SK-N-SH (cell line): ENCODE data around the gene ITGA2B. TPM values are rescaled to one million over a fixed set of nuclear protein-coding genes. Genes with fewer than 3 reads are reported as not detected.

Experiments
- CTCF ChIA-PET: fragments of 300-600, 350-600 bp; formaldehyde crosslinking; extraction: SDS; loops from one replicate; lab custom pipeline; 2021; lab: Yijun Ruan, JAX
- POLR2A ChIA-PET: fragments of 350-600 bp; sonication (Branson Sonifier 250); formaldehyde crosslinking; extraction: SDS; loops from one replicate; lab custom pipeline; 2020; ENCODE audit warnings: antibody characterized with exemption, inconsistent platforms; lab: Yijun Ruan, JAX
- DNase-seq: peaks from one replicate; pipeline ENCODE4 v3.0.0; 2012
- H2AFZ ChIP-seq: fragments of 200-600 bp; sonication (generic); 2 replicates; pipeline ENCODE4 v1.8.1; 2016; ENCODE audit warnings: antibody characterized with exemption, mild to moderate bottlenecking, low read depth
- H3F3A ChIP-seq: fragments of 200-600 bp; sonication (generic); replicated peaks from 2 replicates; pipeline ENCODE3; 2016; ENCODE audit warnings: antibody characterized with exemption, mild to moderate bottlenecking; ENCODE audit not compliant: insufficient read depth
- H3K27ac ChIP-seq, 2 experiments: fragments of 200-500 bp in 1 of 2; fragments of 200-600 bp in 1 of 2; sonication (Bioruptor generic) in 1 of 2; sonication (generic), shearing (Covaris generic) in 1 of 2; 2 replicates each; pipeline versions ENCODE4 v1.5.1 to v1.6.1; 2014 to 2016; ENCODE audit warnings: low read depth in 2 of 2, inconsistent platforms in 1 of 2, low read length in 1 of 2, mild to moderate bottlenecking in 1 of 2, mixed read lengths in 1 of 2
- H3K27me3 ChIP-seq: fragments of 200-600 bp; sonication (generic), shearing (Covaris generic); 2 replicates; pipeline ENCODE4 v1.6.1; 2016; ENCODE audit warnings: mixed run types; ENCODE audit not compliant: insufficient read depth
- H3K36me3 ChIP-seq, 2 experiments: fragments of 200-500 bp in 1 of 2; fragments of 200-600 bp in 1 of 2; sonication (Bioruptor generic) in 1 of 2; sonication (generic) in 1 of 2; replicated peaks in 1 of 2; 2 replicates each; pipeline versions ENCODE3 to v1.5.1; 2014 to 2016; ENCODE audit warnings: low read length in 1 of 2, mild to moderate bottlenecking in 1 of 2; ENCODE audit not compliant: insufficient read depth in 2 of 2, control insufficient read depth in 1 of 2
- H3K4me1 ChIP-seq, 2 experiments: fragments of 200-500 bp in 1 of 2; fragments of 200-600 bp in 1 of 2; sonication (Bioruptor generic) in 1 of 2; sonication (generic), shearing (Covaris generic) in 1 of 2; 2 replicates each; pipeline versions ENCODE4 v1.5.1 to v1.6.1; 2014 to 2016; ENCODE audit warnings: low read depth in 1 of 2, low read length in 1 of 2, mixed run types in 1 of 2; ENCODE audit not compliant: insufficient read depth in 2 of 2, control insufficient read depth in 1 of 2
- H3K4me2 ChIP-seq: fragments of 200-600 bp; sonication (generic), shearing (Covaris generic); 2 replicates; pipeline ENCODE4 v1.6.1; 2017; ENCODE audit warnings: mixed run types
- H3K4me3 ChIP-seq, 2 experiments: fragments of 200-500 bp in 1 of 2; fragments of 200-600 bp in 1 of 2; sonication (Bioruptor generic) in 1 of 2; sonication (generic), shearing (Covaris generic) in 1 of 2; 2 replicates each; pipeline versions ENCODE4 v1.5.1 to v1.8.1; 2014 to 2016; ENCODE audit warnings: low read depth in 2 of 2, inconsistent platforms in 1 of 2, low read length in 1 of 2, mild to moderate bottlenecking in 1 of 2, mixed read lengths in 1 of 2, moderate library complexity in 1 of 2
- H3K79me2 ChIP-seq: fragments of 200-600 bp; sonication (generic); 2 replicates; pipeline ENCODE4 v1.8.1; 2017; ENCODE audit warnings: mild to moderate bottlenecking; ENCODE audit not compliant: insufficient read depth
- H3K9ac ChIP-seq: fragments of 200-600 bp; sonication (generic); 2 replicates; pipeline ENCODE4 v1.6.1; 2017; ENCODE audit warnings: mixed run types
- H3K9me2 ChIP-seq: fragments of 200-600 bp; sonication (generic); 2 replicates; pipeline ENCODE4 v1.6.1; 2017; ENCODE audit warnings: mixed run types
- H3K9me3 ChIP-seq: fragments of 200-600 bp; sonication (generic); 2 replicates; pipeline ENCODE4 v1.6.1; 2017; ENCODE audit warnings: mixed run types, mild to moderate bottlenecking, moderate library complexity
- H4K20me1 ChIP-seq: fragments of 200-600 bp; sonication (generic); 2 replicates; pipeline ENCODE4 v1.6.1; 2017; ENCODE audit warnings: mild to moderate bottlenecking, mixed run types; ENCODE audit not compliant: insufficient read depth
- CHD2 ChIP-seq: fragments of 150-350 bp; IDR thresholded peaks from 2 replicates; pipeline ENCODE4 v1.6.1; 2018; ENCODE audit warnings: low read length; ENCODE audit not compliant: partially characterized antibody
- ELF1 ChIP-seq: IDR thresholded peaks from 2 replicates; pipeline ENCODE4 v1.4.0; 2012
- FOSL2 ChIP-seq: IDR thresholded peaks from 2 replicates; pipeline ENCODE4 v1.4.0; 2012; ENCODE audit warnings: low read depth, mild to moderate bottlenecking, moderate library complexity, borderline replicate concordance
- POLR2AphosphoS5 ChIP-seq: IDR thresholded peaks from 2 replicates; pipeline ENCODE4 v1.6.1; 2012; ENCODE audit warnings: low read depth, low read length
- RAD21 ChIP-seq: IDR thresholded peaks from 2 replicates; pipeline ENCODE4 v1.6.1; 2012; ENCODE audit warnings: mild to moderate bottlenecking, low read length
- RFX5 ChIP-seq: IDR thresholded peaks from 2 replicates; pipeline ENCODE4 v1.6.1; 2012; ENCODE audit warnings: mild to moderate bottlenecking, improper control_type of control experiment, low read length
- SIN3A ChIP-seq: IDR thresholded peaks from 2 replicates; pipeline ENCODE4 v1.6.1; 2012; ENCODE audit warnings: low read depth, mild to moderate bottlenecking, low read length, moderate library complexity, borderline replicate concordance
- SMC3 ChIP-seq: IDR thresholded peaks from 2 replicates; pipeline ENCODE4 v1.6.1; 2012; ENCODE audit warnings: low read depth, low read length, improper control_type of control experiment
- TAF1 ChIP-seq: IDR thresholded peaks from 2 replicates; pipeline ENCODE4 v1.6.1; 2012; ENCODE audit warnings: low read depth, mild to moderate bottlenecking, low read length, moderate library complexity, borderline replicate concordance
- TCF12 ChIP-seq: IDR thresholded peaks from 2 replicates; pipeline ENCODE4 v1.4.0; 2012
- WGBS: methylation state at CpG from one replicate; pipeline ENCODE4 v1.1.6; 2017; ENCODE audit warnings: low lambda C conversion rate; 5-methylcytosine and 5-hydroxymethylcytosine counted together
- polyA plus RNA-seq, 3 experiments: library from polyadenylated mRNA; depleted of rRNA; stranded (reverse); fragments of >200 nt; gene quantifications; 2 replicates each; pipeline ENCODE4 v1.2.3, GENCODE V29; 2012
- TF ChIP-seq, protein P1 (sequence below): fragments of 150-350 bp; IDR thresholded peaks from 2 replicates; pipeline ENCODE4 v1.6.1; 2016; ENCODE audit warnings: mild to moderate bottlenecking, low read depth, low read length
- TF ChIP-seq, protein P2 (sequence below): fragments of 150-350 bp; IDR thresholded peaks from 2 replicates; pipeline ENCODE4 v1.6.1; 2017; ENCODE audit warnings: antibody characterized with exemption, low read length, low read depth, borderline replicate concordance
- TF ChIP-seq, protein P3 (sequence below): IDR thresholded peaks from 2 replicates; pipeline ENCODE4 v1.4.0; 2012; ENCODE audit warnings: low read depth, borderline replicate concordance
- TF ChIP-seq, protein P4 (sequence below): IDR thresholded peaks from 2 replicates; pipeline ENCODE4 v1.4.0; 2012; ENCODE audit warnings: low read depth

ITGA2B gene
- polyA plus RNA-seq, 1 of the 3 experiments (the other 2 are of a cell fraction), result 1.3 TPM

DNA sequence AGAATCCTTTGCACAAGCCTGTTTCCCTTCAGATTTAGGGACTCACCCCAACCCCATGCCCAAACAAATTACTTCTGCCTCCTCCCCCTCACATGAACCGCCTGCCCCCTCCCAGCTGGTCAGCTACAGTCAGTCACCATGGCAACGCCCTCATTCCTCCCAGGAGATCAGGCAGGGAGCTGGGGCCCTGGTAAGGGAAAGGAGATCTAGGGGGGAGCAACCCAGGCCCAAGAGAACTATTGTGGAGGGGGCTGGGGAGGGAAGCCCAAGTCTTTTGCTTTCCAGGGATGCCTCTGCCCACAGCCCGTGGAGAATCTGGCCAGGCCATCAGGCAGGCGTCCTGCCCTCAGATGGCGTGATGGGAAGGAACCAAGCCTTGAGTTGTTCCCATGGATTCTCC is 28.6 kb downstream of the ITGA2B start:
- H3K36me3 ChIP-seq, result peaks cover 0 to 2% of the 10 kb centered on the region in 2 experiments
- no peak overlapping the region for H3K27ac ChIP-seq
- H3K9me2 ChIP-seq, result no peaks in the 10 kb centered on the region
- H3K4me1 ChIP-seq, result peaks cover 3 to 22% of the 10 kb centered on the region in 2 experiments; a peak in 1 of 4 replicates
- H3K9me3 ChIP-seq, result no peaks in the 10 kb centered on the region
- WGBS, result 70% methylated on average over 2 of the region's 5 CpGs
- peaks cover 7% of the 10 kb centered on the region; the same call in 1 of the 2 replicates for H3K79me2 ChIP-seq
- H3K9ac ChIP-seq, result no peak overlapping the region
- TF ChIP-seq TCF12, result no peak
- TF ChIP-seq, protein P1, sequence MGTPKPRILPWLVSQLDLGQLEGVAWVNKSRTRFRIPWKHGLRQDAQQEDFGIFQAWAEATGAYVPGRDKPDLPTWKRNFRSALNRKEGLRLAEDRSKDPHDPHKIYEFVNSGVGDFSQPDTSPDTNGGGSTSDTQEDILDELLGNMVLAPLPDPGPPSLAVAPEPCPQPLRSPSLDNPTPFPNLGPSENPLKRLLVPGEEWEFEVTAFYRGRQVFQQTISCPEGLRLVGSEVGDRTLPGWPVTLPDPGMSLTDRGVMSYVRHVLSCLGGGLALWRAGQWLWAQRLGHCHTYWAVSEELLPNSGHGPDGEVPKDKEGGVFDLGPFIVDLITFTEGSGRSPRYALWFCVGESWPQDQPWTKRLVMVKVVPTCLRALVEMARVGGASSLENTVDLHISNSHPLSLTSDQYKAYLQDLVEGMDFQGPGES, result no peak
- TF ChIP-seq SIN3A, result no peak
- no peak for TF ChIP-seq POLR2AphosphoS5
- no peak for TF ChIP-seq FOSL2
- TF ChIP-seq, protein P2, sequence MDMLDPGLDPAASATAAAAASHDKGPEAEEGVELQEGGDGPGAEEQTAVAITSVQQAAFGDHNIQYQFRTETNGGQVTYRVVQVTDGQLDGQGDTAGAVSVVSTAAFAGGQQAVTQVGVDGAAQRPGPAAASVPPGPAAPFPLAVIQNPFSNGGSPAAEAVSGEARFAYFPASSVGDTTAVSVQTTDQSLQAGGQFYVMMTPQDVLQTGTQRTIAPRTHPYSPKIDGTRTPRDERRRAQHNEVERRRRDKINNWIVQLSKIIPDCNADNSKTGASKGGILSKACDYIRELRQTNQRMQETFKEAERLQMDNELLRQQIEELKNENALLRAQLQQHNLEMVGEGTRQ, result no peak
- TF ChIP-seq SMC3, result no peak
- no peak for TF ChIP-seq TAF1
- no peak for TF ChIP-seq ELF1
- no peak for TF ChIP-seq CHD2
- TF ChIP-seq RAD21, result no peak
- TF ChIP-seq RFX5, result no peak
- TF ChIP-seq, protein P3, sequence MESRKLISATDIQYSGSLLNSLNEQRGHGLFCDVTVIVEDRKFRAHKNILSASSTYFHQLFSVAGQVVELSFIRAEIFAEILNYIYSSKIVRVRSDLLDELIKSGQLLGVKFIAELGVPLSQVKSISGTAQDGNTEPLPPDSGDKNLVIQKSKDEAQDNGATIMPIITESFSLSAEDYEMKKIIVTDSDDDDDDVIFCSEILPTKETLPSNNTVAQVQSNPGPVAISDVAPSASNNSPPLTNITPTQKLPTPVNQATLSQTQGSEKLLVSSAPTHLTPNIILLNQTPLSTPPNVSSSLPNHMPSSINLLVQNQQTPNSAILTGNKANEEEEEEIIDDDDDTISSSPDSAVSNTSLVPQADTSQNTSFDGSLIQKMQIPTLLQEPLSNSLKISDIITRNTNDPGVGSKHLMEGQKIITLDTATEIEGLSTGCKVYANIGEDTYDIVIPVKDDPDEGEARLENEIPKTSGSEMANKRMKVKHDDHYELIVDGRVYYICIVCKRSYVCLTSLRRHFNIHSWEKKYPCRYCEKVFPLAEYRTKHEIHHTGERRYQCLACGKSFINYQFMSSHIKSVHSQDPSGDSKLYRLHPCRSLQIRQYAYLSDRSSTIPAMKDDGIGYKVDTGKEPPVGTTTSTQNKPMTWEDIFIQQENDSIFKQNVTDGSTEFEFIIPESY, result no peak
- TF ChIP-seq, protein P4, sequence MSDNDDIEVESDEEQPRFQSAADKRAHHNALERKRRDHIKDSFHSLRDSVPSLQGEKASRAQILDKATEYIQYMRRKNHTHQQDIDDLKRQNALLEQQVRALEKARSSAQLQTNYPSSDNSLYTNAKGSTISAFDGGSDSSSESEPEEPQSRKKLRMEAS, result no peak
- ChIA-PET POLR2A (no interaction called here), CTCF (interaction anchor here (0.9 to 7.6 kb wide), 4 partner anchors 11 to 220 kb away, joined by 4 to 85 read pairs (median 8); no protein-coding TSS in a partner anchor)
- peak overlapping the region; percentile 19; the same call in 1 of the 2 replicates for H3K4me2 ChIP-seq
- peaks cover 3% of the 10 kb centered on the region for H3F3A ChIP-seq
- H2AFZ ChIP-seq, result no peak overlapping the region
- H3K4me3 ChIP-seq, result no peak overlapping the region
- no peaks in the 10 kb centered on the region; the same call in 1 of the 2 replicates for H3K27me3 ChIP-seq
- peak; percentile 64 for DNase-seq
- H4K20me1 ChIP-seq, result peaks cover 11% of the 10 kb centered on the region; the same call in 1 of the 2 replicates
